GM12892 (cell line): ENCODE measurements around the gene CKAP4.

Experiments
- POLR2A ChIP-seq: IDR thresholded peaks from 2 replicates; pipeline ENCODE4 v1.6.1; 2011; ENCODE audit warnings: low read depth, low read length, control low read depth
- POLR2AphosphoS5 ChIP-seq: IDR thresholded peaks from 2 replicates; pipeline ENCODE4 v1.6.1; 2011; ENCODE audit warnings: low read depth, low read length, control low read depth
- TAF1 ChIP-seq: IDR thresholded peaks from 2 replicates; pipeline ENCODE4 v1.6.1; 2011; ENCODE audit warnings: low read depth, mild to moderate bottlenecking, control low read depth, low read length, borderline replicate concordance

GRCh38 chr12:106281804-106282203 is 34.0 kb upstream of the CKAP4 start:
- TF ChIP-seq POLR2A, result no peak
- TF ChIP-seq POLR2AphosphoS5, result no peak
- TF ChIP-seq TAF1, result no peak
